A673 (cell line): Measurements from ENCODE around the gene PMEPA1.
"Not testable (repeated sequence)": the region's sequence is repeated elsewhere in the genome, so short reads cannot be mapped to it uniquely, and the experiment has no call there.

Experiments used
- EZH2 ChIP-seq: fragments of 200-600 bp; sonication (generic); IDR thresholded peaks from 2 replicates; pipeline ENCODE4 v1.6.1; 2017; ENCODE audit warnings: borderline replicate concordance, low read depth, mild to moderate bottlenecking, mixed read lengths, antibody characterized with exemption, low read length; ENCODE audit not compliant: poor library complexity, severe bottlenecking
- TF ChIP-seq, protein P1 (sequence below): fragments of 300-800, 200-600 bp; sonication (generic); conservative IDR thresholded peaks from 2 replicates; pipeline ENCODE4 v1.5.1; 2017; ENCODE audit warnings: low read depth, mild to moderate bottlenecking, antibody characterized with exemption, low read length, moderate library complexity, mixed read lengths

DNA sequence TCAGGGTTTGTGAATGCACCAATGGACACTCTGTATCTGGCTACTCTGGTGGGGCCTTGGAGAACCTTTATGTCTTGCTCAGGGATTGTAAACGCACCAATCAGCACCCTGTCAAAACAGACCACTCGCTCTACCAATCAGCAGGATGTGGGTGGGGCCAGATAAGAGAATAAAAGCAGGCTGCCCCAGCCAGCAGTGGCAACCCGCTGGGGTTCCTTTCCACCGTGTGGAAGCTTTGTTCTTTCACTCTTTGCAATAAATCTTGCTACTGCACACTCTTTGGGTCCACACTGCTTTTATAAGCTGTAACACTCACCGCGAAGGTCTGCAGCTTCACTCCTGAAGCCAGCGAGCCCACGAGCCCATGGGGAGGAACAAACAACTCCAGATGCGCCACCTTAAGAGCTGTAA is 80.3 kb downstream of the PMEPA1 start:
- TF ChIP-seq, protein P1, sequence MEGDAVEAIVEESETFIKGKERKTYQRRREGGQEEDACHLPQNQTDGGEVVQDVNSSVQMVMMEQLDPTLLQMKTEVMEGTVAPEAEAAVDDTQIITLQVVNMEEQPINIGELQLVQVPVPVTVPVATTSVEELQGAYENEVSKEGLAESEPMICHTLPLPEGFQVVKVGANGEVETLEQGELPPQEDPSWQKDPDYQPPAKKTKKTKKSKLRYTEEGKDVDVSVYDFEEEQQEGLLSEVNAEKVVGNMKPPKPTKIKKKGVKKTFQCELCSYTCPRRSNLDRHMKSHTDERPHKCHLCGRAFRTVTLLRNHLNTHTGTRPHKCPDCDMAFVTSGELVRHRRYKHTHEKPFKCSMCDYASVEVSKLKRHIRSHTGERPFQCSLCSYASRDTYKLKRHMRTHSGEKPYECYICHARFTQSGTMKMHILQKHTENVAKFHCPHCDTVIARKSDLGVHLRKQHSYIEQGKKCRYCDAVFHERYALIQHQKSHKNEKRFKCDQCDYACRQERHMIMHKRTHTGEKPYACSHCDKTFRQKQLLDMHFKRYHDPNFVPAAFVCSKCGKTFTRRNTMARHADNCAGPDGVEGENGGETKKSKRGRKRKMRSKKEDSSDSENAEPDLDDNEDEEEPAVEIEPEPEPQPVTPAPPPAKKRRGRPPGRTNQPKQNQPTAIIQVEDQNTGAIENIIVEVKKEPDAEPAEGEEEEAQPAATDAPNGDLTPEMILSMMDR, result not testable (repeated sequence)
- TF ChIP-seq EZH2, result not testable (repeated sequence)
